HG03108 (cell line): ENCODE results near the gene BSND.

Experiments
- ATAC-seq: cut with Tn5 transposase; IDR thresholded peaks from one replicate; pipeline ENCODE4 v1.9.1; 2021; ENCODE audit warnings: moderate library complexity; ENCODE audit not compliant: unreplicated experiment

The BSND gene

GRCh38 chr1:55045430-55045829 lies 46.7 kb downstream of the BSND start:
- no peak for ATAC-seq

DNA sequence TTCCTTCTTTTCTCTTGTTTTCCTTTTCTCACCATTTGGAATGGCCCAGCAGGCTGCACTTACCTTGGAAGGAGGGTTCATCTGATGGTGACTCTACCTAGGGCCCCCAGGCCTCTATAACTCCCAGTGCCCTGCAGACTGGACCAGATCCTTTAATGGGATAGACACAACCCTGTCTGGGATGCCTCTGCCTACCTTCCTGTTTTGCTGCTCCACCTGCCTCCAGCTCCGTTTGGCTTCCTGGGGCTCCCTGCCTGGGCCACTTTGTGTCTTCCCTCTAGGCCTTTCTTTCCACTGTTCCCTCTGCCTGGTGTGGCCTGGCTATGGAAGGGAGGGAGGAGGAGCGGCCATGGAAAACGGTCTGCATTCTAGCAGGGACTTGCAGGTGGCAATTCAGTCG lies 48.1 kb downstream of the BSND start:
- ATAC-seq: no peak

- no peak for ATAC-seq
These were observed 48.9 kb downstream of the BSND start for GRCh38 chr1:55047611-55048010.

GRCh38 chr1:55048453-55049270 lies 49.9 kb downstream of the BSND start:
- ATAC-seq: no peak

DNA sequence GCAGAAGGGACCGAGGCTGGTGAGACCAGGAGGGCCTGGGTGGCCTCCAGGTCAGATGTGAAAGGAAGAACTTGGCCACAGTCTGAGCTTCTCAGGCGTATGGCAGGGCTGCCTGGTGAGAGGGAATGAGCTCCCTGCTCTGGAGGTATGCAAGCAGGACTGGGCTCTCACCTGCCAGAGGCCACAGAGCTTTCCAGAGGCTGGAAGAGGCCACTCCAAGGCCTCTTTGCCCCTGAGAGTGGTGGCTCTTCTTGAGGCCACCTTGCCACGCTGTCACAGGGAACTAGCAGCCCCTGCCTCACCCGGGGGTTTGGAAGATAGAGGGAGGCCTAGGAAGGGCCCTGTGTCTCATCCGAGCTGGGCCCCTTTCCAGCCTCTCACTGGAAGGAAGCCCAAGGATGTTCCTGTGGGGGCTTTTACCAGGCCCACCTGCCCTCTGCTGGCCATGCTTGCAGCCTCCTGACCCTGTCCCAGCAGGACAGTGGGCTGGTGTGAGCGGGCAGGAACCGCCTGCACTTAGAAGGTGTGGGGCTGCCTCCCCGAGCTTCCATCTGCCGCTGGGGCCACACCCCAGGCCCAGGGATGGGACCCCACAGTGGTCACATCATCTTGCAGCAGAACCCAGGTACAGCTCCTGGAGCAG lies 50.7 kb downstream of the BSND start:
- ATAC-seq: no peak

DNA sequence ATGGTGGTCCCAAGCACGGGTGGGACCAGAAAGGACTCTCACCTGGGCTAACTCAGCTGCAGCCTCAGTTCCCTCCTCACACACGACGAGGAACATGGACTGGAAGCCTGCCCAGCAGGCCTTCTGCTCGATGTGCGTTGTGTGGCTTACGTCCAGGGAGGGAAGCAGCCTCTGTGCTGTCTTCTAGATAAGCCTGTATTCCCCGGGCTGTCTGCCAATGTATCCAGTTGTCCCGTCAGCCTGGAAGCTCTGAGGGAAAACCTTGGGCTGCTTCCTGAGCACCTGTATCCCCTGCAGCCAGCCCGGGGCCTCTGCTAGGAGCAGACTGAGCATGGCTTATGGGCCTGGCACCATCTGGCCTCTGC lies 51.2 kb downstream of the BSND start:
- no peak for ATAC-seq

DNA sequence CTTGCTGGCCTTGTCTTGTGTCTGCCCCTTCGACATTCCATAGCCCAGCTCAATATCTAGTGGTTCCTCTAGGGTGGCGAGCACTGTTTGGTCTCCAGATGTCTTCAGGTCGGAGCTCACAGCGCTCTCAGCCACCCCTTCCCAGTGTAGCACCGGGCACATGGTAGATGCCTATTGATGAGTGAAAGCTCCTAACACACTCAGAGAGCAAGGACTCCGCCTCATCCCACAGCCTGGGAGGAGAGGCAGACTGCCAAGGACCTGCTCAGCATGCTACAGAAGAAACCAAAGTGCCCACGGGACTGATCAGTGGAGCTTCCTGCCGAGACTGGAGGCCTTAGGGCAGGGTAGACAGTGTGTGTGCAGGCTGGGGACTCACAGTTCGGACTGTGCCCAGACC lies 51.5 kb downstream of the BSND start:
- no peak for ATAC-seq

- ATAC-seq: no peak
These were observed 52.4 kb downstream of the BSND start for GRCh38 chr1:55051169-55051568.

- ATAC-seq: no peak
These were observed 52.9 kb downstream of the BSND start for GRCh38 chr1:55051621-55052020.

DNA sequence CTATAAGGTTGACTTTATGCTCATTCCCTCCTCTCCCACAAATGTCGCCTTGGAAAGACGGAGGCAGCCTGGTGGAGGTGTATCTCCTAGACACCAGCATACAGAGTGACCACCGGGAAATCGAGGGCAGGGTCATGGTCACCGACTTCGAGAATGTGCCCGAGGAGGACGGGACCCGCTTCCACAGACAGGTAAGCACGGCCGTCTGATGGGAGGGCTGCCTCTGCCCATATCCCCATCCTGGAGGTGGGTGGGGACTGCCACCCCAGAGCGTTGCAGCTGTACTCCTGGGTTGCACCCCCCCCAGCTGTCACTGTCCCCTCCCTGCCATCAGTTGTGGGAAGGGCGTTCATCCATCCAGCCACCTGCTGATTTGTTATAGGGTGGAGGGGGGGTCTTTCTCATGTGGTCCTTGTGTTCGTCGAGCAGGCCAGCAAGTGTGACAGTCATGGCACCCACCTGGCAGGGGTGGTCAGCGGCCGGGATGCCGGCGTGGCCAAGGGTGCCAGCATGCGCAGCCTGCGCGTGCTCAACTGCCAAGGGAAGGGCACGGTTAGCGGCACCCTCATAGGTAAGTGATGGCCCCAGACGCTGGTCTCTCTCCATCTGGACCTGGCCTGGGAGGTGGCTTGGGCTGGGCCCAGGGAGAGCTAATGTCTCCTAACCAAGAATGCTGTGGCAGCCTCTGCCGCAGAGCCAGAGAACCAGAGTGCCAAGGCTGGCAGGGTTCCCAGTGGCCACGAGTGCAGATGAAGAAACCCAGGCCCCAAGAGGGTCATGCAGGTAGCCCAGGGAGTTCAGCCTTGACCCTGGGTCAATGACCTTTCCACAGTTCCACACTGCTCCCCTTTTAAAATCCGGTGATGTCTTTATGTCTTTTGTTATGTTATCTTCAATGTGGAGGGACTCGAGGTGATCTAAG lies 53.7 kb downstream of the BSND start:
- ATAC-seq: no peak

DNA sequence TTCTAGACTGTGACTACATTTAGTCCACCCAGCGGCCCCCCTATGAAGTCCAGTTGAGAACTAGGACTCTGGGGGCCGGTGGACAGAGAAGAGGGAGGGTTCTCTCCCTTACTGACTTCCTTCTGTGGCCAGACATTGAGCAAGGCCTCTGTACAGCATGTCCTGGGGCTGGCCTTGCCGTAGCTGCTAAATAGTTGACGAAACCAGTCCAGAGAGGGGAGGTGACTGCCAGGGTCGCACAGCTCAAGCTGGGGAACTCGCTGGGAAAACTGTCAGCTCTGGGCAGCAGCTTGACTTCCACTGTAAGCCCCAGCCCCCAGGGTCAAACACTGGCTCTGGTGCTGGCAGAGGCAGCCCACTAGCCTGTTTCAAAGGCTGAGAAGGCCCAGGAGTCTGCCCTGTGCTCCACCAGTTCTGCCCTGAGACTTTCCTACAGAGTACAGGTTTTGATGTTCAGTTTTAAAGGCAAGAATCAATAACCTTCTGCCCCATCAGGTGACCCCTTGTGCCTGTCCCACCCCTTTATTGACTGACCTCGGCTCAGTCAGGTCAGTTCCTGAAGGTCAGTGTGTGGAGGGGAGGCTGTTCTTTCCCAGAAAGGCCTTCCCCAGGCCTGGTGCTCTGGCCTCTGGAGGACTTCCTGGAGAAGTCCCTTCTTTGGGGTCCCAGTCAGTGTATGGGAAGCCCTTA lies 54.7 kb downstream of the BSND start:
- no peak for ATAC-seq

DNA sequence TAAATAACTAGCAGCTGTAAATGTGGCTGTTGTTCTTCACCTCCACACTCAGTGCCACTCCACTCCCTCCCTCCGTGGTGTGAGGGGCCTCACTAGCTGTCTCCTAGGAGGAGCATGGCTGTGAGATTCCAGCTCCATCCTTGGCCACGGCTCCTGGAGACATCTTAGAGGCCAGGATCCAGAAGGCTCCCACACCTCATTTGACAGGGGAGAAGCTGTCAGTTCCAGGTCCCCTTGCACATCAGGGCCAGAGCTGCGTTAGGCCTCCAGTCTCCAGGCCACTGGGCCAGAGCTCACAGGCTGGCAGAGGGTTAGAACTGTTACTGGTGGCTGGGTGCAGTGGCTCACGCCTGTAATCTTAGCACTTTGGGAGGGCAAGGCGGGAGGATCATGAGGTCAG lies 55.7 kb downstream of the BSND start:
- ATAC-seq: no peak

DNA sequence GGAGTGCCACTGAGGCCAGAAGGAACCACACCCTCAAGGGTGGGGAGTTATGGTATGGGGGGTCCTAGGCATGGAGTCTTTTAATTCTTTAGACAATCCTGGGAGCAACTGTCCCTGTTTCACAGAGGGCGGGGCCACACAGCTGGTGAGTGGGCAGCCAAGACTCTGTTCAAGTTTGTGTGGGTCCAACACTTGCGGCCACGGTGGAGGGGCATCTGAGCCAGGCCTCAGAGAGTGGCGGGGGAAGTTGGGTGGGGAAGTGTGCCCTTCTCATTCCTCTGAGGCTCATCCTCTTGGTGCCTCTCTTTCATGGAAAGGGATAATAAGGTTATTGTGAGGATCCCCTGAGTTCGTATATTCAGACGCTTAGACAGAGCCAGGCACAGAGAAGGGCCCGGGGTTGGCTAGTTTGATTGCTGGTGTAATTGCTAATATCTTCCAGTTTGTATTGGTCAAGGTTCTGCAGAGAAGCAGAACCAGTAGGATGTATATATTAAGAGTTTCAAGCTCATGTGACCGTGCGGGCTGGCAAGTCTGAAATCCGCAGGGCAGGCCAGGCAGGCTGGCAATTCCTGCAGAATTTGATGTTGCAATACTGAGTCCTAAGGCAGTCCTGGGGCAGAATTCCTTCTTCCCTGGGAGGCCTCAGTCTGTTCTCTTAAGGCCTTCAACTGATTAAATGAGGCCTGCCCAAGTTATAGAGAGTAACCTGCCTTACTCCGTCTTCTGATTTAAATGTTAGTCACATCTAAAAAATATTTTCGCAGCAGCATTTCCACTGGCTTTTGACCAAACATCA lies 56.5 kb downstream of the BSND start:
- ATAC-seq: no peak

DNA sequence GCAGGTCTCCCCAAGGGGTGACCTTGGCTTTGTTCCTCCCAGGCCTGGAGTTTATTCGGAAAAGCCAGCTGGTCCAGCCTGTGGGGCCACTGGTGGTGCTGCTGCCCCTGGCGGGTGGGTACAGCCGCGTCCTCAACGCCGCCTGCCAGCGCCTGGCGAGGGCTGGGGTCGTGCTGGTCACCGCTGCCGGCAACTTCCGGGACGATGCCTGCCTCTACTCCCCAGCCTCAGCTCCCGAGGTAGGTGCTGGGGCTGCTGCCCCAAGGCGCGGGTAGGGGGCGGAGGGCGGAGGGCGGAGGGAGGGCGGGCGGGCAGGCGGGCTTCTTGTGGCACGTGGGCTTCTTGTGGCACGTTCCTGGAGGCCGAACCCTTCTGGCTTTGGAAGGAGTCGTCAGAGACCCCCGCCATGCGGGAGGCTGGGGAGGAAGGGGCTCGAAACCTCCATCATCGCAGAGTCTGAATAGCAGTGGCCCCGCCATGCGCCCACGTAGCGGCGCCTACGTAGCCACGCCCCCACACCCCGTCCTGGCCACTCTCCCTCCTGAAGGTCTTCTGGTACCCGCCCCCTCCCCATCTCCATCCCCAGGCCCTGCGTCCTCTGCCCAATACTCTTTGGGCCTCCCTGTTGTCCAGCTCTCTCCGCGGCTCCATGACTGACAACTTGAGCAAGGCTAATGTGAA lies 57.4 kb downstream of the BSND start:
- no peak for ATAC-seq

GRCh38 chr1:55056632-55056992 lies 57.9 kb downstream of the BSND start:
- ATAC-seq: no peak

GRCh38 chr1:55057270-55057955 lies 58.7 kb downstream of the BSND start:
- no peak for ATAC-seq

- no peak for ATAC-seq
These were observed 59.2 kb downstream of the BSND start for GRCh38 chr1:55057956-55058298.

DNA sequence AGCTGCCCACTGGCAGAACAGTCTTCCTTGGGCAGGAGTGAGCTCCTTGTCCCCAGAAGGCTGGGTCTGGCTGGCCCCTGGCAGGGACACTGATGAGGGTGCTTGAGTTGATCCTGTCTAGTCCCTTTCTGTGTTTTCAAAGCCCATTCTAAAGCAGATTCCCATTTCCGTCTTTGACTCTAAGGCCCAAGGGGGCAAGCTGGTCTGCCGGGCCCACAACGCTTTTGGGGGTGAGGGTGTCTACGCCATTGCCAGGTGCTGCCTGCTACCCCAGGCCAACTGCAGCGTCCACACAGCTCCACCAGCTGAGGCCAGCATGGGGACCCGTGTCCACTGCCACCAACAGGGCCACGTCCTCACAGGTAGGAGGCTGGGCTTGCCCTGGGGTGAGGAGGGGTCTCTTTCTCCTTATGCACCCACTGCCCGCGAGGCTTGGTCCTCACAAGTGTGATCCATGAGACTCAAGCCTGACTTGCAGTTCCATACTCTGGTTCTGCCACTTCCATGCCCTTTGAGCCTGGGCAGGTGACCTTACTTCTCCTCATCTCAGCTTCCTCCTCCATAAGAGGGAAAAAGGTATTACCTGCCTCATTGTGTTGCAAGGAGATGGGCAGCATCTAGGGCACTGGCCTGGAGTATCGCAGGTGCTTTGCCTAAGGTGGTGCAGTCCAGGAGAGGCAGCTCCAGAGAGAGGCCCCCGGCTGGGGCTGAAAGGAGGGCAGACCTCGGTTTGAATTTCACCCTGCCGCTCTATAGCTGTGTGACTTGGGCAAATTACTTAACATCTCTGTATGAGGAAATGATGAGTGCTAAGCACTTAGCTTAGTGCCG lies 60.8 kb downstream of the BSND start:
- no peak for ATAC-seq
